GM21737 (cell line): ENCODE measurements around the gene TMEM182.

Experiments used
- ATAC-seq: cut with Tn5 transposase; IDR thresholded peaks from one replicate; pipeline ENCODE4 v1.9.1; 2021; ENCODE audit warnings: mild to moderate bottlenecking, moderate library complexity; ENCODE audit not compliant: unreplicated experiment

The TMEM182 gene

GRCh38 chr2:102798181-102798580 is 36.4 kb downstream of the TMEM182 start:
- no peak for ATAC-seq

- ATAC-seq = no peak
These were observed 39.4 kb downstream of the TMEM182 start for GRCh38 chr2:102801098-102801718.

- no peak for ATAC-seq
These were observed 40.2 kb downstream of the TMEM182 start for GRCh38 chr2:102801858-102802699.

- ATAC-seq = no peak
These were observed 41.4 kb downstream of the TMEM182 start for GRCh38 chr2:102803041-102803896.

GRCh38 chr2:102803897-102804217 is 42.0 kb downstream of the TMEM182 start:
- no peak for ATAC-seq

GRCh38 chr2:102806250-102806837 is 44.5 kb downstream of the TMEM182 start:
- peak; percentile 81 for ATAC-seq

- ATAC-seq = no peak
These were observed 47.7 kb downstream of the TMEM182 start for GRCh38 chr2:102809291-102810189.

GRCh38 chr2:102815285-102815684 is 53.5 kb downstream of the TMEM182 start:
- ATAC-seq = no peak

- ATAC-seq = no peak
These were observed 65.1 kb downstream of the TMEM182 start for GRCh38 chr2:102826904-102827303.

- no peak for ATAC-seq
These were observed 71.0 kb downstream of the TMEM182 start for GRCh38 chr2:102832789-102833188.

- ATAC-seq = no peak
These were observed 72.9 kb downstream of the TMEM182 start for GRCh38 chr2:102834523-102835273.

- no peak for ATAC-seq
These were observed 75.9 kb downstream of the TMEM182 start for GRCh38 chr2:102837626-102838198.

GRCh38 chr2:102839668-102840388 is 78.0 kb downstream of the TMEM182 start:
- ATAC-seq = no peak

- peak; percentile 61 for ATAC-seq
These were observed 79.4 kb downstream of the TMEM182 start for GRCh38 chr2:102841107-102841840.

- ATAC-seq = no peak
These were observed 82.1 kb downstream of the TMEM182 start for GRCh38 chr2:102843764-102844443.

GRCh38 chr2:102844911-102845310 is 83.1 kb downstream of the TMEM182 start:
- no peak for ATAC-seq

GRCh38 chr2:102848366-102848839 is 86.6 kb downstream of the TMEM182 start:
- no peak for ATAC-seq
